HTR-8/SVneo (cell line): ENCODE measurements around the gene MANSC1.

Source experiments
- DNase-seq: peaks from one replicate; pipeline ENCODE4 v3.0.0; 2011; ENCODE audit warnings: low spot score, mixed read lengths; ENCODE audit not compliant: insufficient read length
- FAIRE-seq: peaks from 2 replicates; lab custom pipeline; 2011; peaks lifted over from hg19 to GRCh38; lab: Jason Lieb, UNC

Gene MANSC1

GRCh38 chr12:12349711-12350665 is at the start of gene MANSC1:
Gene MANSC1 (minus strand): TSS chr12:12350242. CDS start chr12:12343314, 6,928 bp downstream.
- no peak for FAIRE-seq
- peak; percentile 40 for DNase-seq

- FAIRE-seq (no peak), DNase-seq (no peak)
Measured at GRCh38 chr12:12399161-12399560, 49.1 kb upstream of the MANSC1 start.

- FAIRE-seq (no peak), DNase-seq (peak; percentile 53)
Measured at GRCh38 chr12:12398026-12398859, 48.2 kb upstream of the MANSC1 start.

- FAIRE-seq (no peak), DNase-seq (no peak)
Measured at GRCh38 chr12:12397184-12397583, 47.1 kb upstream of the MANSC1 start.

DNA sequence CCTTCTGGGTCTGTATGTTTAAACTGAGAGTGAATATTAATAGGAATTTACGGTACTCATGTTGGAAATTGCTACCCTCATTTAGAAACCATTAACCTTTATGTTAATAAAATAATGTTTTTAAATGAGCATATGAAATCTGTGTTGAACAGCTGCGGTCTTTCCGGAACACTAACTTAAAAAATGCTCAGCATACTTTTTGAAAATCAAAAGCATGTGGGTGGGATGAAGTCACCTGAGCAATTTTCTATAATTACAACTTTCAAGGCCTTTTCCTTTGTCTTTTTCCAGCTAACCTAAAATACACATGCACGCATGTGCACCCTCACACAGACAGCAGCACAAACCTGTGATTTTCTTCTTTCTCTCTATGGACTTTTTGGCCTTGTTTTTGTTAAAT is 46.7 kb upstream of the MANSC1 start:
- no peak for FAIRE-seq
- DNase-seq: no peak

- DNase-seq (no peak), FAIRE-seq (no peak)
Measured at GRCh38 chr12:12393171-12393570, 43.1 kb upstream of the MANSC1 start.

GRCh38 chr12:12392413-12392812 is 42.4 kb upstream of the MANSC1 start:
- no peak for FAIRE-seq

GRCh38 chr12:12387501-12387900 is 37.5 kb upstream of the MANSC1 start:
- FAIRE-seq (no peak), DNase-seq (peak; percentile 10)

More at GRCh38 chr12:12392413-12392812, 42.4 kb upstream of the MANSC1 start:
- no peak for DNase-seq

DNA sequence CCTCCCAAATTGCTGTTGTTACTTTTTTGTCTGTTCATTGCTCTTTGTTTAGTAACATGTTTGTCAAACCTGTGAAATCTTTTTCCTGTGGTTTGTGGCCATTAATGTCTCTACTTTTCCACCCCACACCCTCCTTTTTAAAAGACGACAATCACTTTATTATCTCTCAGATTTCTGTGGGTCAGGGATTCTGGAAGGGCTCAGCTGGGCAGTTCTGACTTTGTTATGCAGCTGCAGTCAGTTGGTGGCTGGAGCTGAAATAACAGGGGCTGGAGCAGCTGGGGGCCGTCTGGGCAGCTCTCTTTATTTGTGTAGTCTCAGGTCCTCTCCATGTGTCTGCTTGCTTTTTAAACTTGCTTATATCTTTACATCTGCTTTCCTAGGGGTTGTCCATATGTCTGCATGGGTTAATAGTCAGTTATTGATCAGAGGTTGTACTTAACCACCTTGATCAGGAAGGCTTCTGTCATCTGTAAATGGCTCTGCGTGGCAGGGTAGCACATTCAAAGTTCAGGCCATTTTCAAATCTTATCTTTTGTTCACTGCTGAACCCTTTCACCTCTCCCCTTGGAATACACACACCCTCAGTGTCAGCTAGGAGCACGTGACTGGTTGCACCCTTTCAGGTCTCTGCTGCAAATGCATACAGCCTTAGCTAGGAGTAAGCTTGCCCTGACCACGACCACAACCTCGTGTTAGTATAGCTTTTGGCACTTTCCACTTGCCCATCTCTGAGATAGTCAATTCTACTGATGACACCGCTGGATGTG is 34.7 kb upstream of the MANSC1 start:
- DNase-seq: no peak
- FAIRE-seq: no peak

- no peak for DNase-seq
- no peak for FAIRE-seq
Measured at GRCh38 chr12:12381982-12382381, 31.9 kb upstream of the MANSC1 start.

GRCh38 chr12:12380949-12381593 is 31.0 kb upstream of the MANSC1 start:
- FAIRE-seq (no peak), DNase-seq (no peak)

- no peak for DNase-seq
- FAIRE-seq: no peak
Measured at GRCh38 chr12:12379831-12380730, 30.0 kb upstream of the MANSC1 start.

DNA sequence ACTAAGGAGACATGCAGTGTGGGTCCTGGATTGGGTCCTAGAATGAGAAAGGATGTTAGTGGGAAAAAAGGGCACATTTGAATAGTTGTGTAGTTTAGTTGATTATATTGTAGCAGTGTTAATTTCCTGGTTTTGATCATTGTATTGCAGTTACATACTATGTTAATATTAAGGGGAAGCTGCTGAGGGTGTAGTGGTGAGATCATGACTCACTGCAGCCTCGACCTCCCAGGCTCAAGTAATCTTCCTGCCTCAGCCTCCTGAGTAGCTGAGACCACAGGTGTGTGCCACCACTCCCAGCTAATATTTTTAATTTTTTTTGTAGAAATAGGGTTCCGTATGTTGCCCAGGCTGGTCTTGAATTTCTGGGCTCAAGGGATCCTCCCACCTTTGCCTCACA is 28.6 kb upstream of the MANSC1 start:
- FAIRE-seq: no peak
- DNase-seq: no peak

DNA sequence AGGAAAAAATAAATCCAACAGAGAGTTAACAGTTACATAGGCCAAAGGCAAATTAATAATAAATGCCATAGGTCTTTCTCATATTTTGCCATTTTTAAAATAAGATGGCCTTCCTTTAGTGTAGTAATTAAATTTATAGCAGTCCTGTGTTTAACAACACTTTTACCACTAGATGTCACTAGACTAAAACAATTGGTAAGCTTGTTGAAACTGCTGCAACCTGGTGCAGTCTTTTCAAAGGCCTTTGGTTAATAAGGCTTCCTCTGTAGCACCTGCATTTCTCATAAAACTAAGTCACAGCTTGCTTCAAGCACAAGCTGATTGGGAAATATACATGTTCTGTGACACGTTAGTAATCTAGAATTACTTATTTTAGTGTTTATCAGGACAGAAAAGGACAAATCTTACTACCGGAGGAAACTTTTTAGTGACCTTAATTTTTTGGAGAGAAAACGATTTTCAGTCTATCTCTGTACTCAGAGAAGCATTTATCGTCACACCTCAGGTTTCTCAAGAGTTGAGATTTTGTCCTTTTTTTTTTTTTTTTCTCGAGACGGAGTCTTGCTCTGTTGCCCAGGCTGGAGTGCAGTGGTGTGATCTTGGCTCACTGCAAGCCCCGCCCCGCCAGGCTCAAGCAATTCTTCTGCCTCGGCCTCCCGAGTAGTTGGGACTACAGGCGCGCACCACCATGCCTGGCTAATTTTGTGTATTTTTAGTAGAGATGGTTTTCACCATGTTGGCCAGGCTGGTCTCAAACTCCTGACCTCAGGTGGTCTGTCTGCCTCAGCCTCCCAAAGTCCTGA is 26.8 kb upstream of the MANSC1 start:
- FAIRE-seq (no peak), DNase-seq (peak; percentile 67)

GRCh38 chr12:12372946-12373722 is 23.1 kb upstream of the MANSC1 start:
- DNase-seq (no peak), FAIRE-seq (no peak)

DNA sequence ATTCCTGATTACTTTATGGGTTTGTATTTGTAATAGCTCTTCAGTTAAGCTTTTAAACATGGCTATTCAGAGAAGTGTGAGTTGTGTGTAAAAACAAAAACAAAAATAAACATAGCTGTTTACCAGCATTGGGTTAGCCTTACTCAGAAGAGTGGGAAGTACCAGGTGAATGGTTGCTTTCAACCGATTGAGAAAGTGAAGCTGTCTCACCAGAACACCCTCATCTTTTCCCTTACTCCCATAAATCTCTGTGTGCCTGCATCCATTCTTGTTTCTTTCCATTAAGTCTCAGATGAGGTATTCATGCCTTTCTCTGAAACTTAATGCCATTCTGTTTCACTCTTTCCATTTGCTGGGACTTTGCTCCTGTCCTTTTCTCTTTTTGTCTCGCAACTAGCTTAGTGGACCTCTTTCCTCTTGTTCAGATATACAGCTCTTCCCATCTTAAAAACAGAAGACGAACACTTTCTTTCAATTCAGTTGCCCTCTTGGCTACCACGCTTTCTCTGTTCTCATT is 17.5 kb upstream of the MANSC1 start:
- FAIRE-seq (no peak), DNase-seq (no peak)
